ENCODE data around the gene GPN2.

The GPN2 gene

DNA sequence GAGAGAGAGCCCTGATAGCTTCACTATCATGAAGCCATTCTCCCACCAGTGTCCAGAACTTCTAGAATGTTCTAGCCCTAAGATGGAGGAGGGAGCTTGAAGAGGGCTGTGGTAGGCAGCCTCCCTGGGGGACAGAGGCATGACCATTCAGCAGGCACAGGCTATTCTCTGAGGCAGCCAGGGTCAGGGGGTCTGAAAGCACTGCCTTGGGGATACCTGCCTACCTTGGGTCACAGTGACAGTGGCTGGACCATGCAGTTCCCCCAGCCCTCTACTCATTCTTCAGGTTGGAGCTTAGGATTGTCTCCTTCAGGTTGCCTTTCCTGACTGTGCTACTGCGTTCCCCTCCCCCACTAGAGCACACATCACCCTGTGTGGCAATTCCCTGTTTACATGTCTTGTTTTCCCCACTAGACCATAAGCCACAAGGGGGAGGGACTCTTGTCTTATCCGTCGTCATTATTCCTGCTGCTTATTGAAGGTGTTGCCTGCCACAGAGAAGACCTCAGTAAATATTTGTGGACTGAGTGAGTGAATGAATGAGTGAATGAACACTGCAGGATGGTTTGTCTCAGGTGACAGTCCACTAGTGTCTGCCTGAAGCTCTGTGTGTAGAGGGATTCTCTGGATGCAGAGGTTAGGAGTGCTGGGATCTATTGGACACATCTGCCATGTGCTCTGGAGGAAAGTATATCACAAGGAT lies 58.4 kb downstream of the GPN2 start:
- DNase-seq = peak; percentile 72

- no peak for DNase-seq
Measured at GRCh38 chr1:26831059-26831458, 59.0 kb downstream of the GPN2 start.

DNA sequence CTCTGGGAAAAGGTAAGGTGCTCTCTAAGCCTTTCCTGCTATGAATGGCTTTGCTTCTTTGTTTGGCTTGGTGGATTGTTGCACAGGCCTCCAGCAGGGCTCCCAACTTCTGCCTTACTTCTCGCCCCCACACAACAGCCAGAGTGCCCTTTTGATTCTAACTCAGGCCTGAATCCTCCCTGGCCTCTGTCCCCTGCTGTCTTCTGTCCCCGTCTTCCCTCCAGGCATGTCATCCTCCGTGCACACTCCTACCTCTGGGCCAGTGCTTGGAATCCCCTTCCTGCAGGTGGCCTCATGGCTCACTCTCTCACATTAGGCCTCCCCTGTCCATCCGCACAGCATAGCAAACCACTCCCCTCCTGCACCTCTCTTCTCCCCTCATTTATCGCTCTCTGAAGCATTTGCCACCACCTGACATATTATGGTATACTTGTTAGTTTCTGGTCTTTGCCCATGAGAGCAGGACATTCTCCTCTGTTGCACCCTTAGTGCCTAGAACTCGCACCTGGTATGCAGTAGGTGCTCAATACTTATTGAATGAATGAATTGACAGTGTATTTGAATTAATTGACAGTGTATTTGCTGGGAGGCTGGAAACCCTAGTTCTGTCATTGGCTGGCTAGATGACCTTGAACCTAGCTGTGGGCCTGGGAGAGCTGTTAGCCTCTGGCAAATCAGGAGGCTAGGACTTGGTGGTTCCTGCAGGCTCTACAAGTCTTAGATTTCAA lies 60.7 kb downstream of the GPN2 start:
- no peak for DNase-seq

- no peak for DNase-seq
Measured at GRCh38 chr1:26828411-26828991, 61.6 kb downstream of the GPN2 start.

GRCh38 chr1:26827663-26828062 lies 62.4 kb downstream of the GPN2 start:
- no peak for DNase-seq

GRCh38 chr1:26827106-26827604 lies 62.9 kb downstream of the GPN2 start:
- no peak for DNase-seq

DNA sequence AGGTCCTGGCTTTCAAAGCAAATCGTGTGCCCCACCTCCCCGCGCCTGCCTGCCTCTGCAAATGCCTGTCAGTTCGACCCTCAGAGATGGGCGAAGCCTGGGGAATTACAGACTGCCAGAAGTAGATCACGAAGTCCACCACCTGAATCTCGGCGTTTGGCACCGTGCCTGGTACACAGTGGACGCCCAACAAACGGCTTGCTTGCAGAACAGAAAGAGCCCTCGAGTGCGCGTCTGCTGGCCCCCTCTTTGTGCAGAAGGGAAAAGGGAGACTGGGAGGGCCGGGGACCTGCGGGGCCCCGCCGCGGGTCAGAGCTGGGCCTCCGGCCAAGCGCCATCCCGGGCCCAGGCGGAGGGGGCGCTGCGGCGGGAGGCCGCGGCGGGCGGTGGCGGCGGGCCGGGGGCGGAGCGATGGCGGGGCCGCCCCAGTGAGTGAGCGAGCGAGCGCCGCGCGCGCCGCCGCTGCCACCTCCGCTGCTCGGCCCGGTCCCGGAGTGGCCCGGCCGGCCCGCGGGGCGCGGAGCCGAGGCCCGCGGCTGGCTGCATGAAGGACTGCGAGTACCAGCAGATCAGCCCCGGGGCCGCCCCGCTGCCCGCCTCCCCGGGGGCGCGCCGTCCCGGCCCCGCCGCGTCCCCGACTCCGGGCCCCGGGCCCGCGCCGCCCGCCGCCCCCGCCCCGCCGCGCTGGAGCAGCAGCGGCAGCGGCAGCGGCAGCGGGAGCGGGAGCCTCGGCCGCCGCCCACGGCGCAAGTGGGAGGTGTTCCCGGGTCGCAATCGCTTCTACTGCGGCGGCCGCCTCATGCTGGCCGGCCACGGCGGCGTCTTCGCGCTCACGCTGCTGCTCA lies 63.6 kb downstream of the GPN2 start, which contains the start of gene ZDHHC18:
Gene ZDHHC18 (plus strand): TSS at position 428 of the 845 bp plus-strand sequence. CDS start 117 bp downstream, at position 545.
- DNase-seq = peak; percentile 9
